Panc1 (cell line): ENCODE measurements around the gene ZNFX1.

Source experiments
- POLR2AphosphoS5 ChIP-seq: IDR thresholded peaks from 2 replicates; pipeline ENCODE4 v1.6.1; 2012; ENCODE audit warnings: mild to moderate bottlenecking, low read depth, low read length, moderate library complexity
- TCF7L2 ChIP-seq: IDR thresholded peaks from 2 replicates; pipeline ENCODE4 v1.6.1; 2011; ENCODE audit warnings: mild to moderate bottlenecking, low read depth, low read length, inconsistent platforms
- TF ChIP-seq, protein P1 (sequence below): fragments of 450-650 bp; IDR thresholded peaks from 2 replicates; pipeline ENCODE4 v1.5.1; 2017; ENCODE audit warnings: mild to moderate bottlenecking

DNA sequence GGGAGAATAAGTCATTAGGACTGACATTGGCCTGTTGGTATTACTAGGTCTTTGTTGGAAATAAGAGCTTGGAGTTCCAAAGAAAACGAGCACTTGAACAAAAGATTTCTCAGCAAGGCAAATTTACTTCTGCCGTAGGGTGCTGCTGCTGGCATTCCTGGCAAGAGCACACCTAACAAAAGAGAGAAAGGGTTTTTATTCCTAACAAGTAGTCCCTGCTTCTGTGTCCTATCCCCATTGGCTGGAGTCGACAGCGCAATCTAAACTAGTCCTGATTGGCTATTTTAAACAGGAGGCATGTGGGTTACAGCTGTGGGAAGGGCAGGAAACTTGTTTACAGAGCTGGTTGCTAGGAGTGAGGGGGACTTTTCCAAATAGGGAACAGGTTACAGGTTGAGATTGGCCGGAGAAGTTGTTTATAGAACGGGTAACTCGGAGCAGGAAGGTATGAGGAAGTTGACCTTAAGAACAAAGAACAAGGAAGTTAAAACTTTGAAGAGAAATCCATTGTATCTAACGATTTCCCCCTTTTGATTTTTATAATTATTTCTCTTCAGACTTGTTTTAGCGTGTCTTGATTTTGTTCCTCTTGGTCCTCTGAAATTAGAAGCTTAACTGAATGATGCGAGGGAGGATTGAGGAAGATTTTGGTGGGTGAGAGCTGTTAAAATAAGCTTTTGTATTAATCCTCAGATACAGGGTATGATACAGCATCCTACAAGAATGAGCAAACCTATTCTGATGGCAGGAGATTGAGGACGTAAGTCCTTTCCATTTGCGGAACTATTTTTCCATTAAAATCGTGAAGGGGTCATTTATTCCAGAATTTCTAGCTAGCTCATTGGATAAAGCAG, 3.4 kb upstream of the ZNFX1 start:
- TF ChIP-seq, protein P1, sequence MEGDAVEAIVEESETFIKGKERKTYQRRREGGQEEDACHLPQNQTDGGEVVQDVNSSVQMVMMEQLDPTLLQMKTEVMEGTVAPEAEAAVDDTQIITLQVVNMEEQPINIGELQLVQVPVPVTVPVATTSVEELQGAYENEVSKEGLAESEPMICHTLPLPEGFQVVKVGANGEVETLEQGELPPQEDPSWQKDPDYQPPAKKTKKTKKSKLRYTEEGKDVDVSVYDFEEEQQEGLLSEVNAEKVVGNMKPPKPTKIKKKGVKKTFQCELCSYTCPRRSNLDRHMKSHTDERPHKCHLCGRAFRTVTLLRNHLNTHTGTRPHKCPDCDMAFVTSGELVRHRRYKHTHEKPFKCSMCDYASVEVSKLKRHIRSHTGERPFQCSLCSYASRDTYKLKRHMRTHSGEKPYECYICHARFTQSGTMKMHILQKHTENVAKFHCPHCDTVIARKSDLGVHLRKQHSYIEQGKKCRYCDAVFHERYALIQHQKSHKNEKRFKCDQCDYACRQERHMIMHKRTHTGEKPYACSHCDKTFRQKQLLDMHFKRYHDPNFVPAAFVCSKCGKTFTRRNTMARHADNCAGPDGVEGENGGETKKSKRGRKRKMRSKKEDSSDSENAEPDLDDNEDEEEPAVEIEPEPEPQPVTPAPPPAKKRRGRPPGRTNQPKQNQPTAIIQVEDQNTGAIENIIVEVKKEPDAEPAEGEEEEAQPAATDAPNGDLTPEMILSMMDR, result no peak
- TF ChIP-seq POLR2AphosphoS5, result no peak
- TF ChIP-seq TCF7L2, result no peak
